ENCODE data around the gene N4BP2L2.

Gene N4BP2L2

GRCh38 chr13:32528358-32528757, 10.2 kb downstream of the N4BP2L2 start:
- DNase-seq: no peak

GRCh38 chr13:32527151-32527550, 11.4 kb downstream of the N4BP2L2 start:
- DNase-seq: no peak

GRCh38 chr13:32525766-32526165, 12.8 kb downstream of the N4BP2L2 start:
- DNase-seq: no peak

- no peak for DNase-seq
Measured at GRCh38 chr13:32515246-32515645, 23.3 kb downstream of the N4BP2L2 start.

GRCh38 chr13:32511482-32511881, 27.1 kb downstream of the N4BP2L2 start:
- DNase-seq: no peak

GRCh38 chr13:32504876-32505275, 33.7 kb downstream of the N4BP2L2 start:
- DNase-seq: no peak

- no peak for DNase-seq
Measured at GRCh38 chr13:32504263-32504662, 34.3 kb downstream of the N4BP2L2 start.

GRCh38 chr13:32503727-32504126, 34.9 kb downstream of the N4BP2L2 start:
- DNase-seq: no peak

GRCh38 chr13:32501064-32501463, 37.5 kb downstream of the N4BP2L2 start:
- DNase-seq: no peak

GRCh38 chr13:32499538-32500210, 38.9 kb downstream of the N4BP2L2 start:
- DNase-seq: no peak

GRCh38 chr13:32497589-32497988, 41.0 kb downstream of the N4BP2L2 start:
- no peak for DNase-seq

- no peak for DNase-seq
Measured at GRCh38 chr13:32496599-32497160, 41.9 kb downstream of the N4BP2L2 start.

GRCh38 chr13:32495841-32496240, 42.8 kb downstream of the N4BP2L2 start:
- no peak for DNase-seq

GRCh38 chr13:32495429-32495828, 43.2 kb downstream of the N4BP2L2 start:
- DNase-seq: no peak

- DNase-seq: no peak
Measured at GRCh38 chr13:32491028-32491427, 47.6 kb downstream of the N4BP2L2 start.

GRCh38 chr13:32476892-32477291, 61.7 kb downstream of the N4BP2L2 start:
- no peak for DNase-seq

GRCh38 chr13:32476021-32476731, 62.4 kb downstream of the N4BP2L2 start:
- DNase-seq: no peak

GRCh38 chr13:32474999-32475792, 63.4 kb downstream of the N4BP2L2 start:
- no peak for DNase-seq

- DNase-seq: no peak
Measured at GRCh38 chr13:32473650-32474049, 64.9 kb downstream of the N4BP2L2 start.

GRCh38 chr13:32472194-32472621, 66.4 kb downstream of the N4BP2L2 start:
- no peak for DNase-seq

GRCh38 chr13:32471187-32471922, 67.2 kb downstream of the N4BP2L2 start:
- DNase-seq: no peak

GRCh38 chr13:32468502-32469142, 70.0 kb downstream of the N4BP2L2 start:
- no peak for DNase-seq

Data from NCI-H1930 (cell line).